Measurements from ENCODE around the gene MYL12A. TPM values are rescaled to one million over a fixed set of nuclear protein-coding genes. Genes with fewer than 3 reads are reported as not detected.

MYL12A gene
- total RNA-seq, 1 experiment from 2014 or later = 284 TPM

DNA sequence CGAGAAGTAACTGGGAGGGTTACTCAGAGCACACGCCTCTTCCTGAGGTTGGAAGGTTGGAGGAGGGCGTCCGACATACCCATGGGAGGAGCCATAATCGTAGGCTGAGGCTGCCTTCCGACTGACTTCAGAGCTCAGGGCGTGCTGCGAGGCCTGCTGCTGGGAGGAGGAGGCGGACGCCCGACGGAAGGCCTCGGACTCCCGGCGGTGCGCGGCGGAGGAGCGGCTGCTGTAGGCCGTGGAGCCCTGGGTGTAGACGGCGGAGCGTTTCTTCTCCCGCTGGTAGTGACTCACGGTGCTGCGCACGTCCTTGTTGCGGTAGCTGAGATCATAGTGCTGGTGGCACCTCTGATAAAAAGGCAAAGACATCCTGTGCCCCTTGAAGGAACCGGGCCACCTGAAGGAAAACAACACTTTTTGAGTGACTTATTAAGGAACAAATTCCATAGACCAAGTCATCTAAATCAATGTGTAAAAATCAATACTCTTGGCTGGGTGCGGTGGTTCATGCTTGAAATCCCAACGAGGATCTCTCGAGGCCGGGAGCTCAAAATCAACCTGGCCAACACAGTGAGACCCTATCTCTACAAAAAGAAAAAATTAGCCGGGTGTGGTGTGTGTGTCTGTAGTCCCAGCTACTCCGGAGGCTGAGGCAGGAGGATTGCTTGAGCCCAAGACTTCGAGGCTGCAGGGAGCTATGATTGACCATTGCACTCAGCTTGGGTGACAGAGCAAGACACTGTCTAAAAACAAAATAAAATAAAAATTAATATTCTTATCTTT lies 32.6 kb upstream of the MYL12A start:
- no peaks in the 10 kb centered on the region for H3K79me1 ChIP-seq (ENCODE audit: insufficient read depth, low read depth, low read length, poor library complexity, severe bottlenecking)
- no peak overlapping the region for H4K91ac ChIP-seq (ENCODE audit: insufficient read length, low read depth, low read length)
- H3K9me3 Mint-ChIP-seq = no peaks in the 10 kb centered on the region
- no peaks in the 10 kb centered on the region for H3K27me3 Mint-ChIP-seq (ENCODE audit: low read depth)
- no peak overlapping the region for H3K9ac ChIP-seq (ENCODE audit: extremely low read depth, insufficient read length, low read length)
- H2BK120ac ChIP-seq (ENCODE audit: low read depth, low read length, poor library complexity, severe bottlenecking) = no peak overlapping the region
- H3K27ac Mint-ChIP-seq = no peak overlapping the region
- H3K4me3 Mint-ChIP-seq = no peak overlapping the region
- no peak overlapping the region for H2BK20ac ChIP-seq (ENCODE audit: low read depth, low read length, poor library complexity, severe bottlenecking)
- no peaks in the 10 kb centered on the region for H3K36me3 Mint-ChIP-seq (ENCODE audit: insufficient read depth in 1 of 3, low read depth in 3 of 3)
- H3K79me2 ChIP-seq (ENCODE audit: insufficient read depth, low read length) = no peaks in the 10 kb centered on the region
- H3K18ac ChIP-seq (ENCODE audit: insufficient read length, low read depth, low read length) = no peak overlapping the region
- H3K4me1 Mint-ChIP-seq = peaks cover 12 to 17% of the 10 kb centered on the region in 2 experiments
- H3K27me3 ChIP-seq (ENCODE audit: insufficient read depth, low read length) = no peaks in the 10 kb centered on the region
- H3K4me1 ChIP-seq (ENCODE audit: insufficient read depth, low read length) = peaks cover 2% of the 10 kb centered on the region; the same call in 1 of the 2 replicates
- no peak overlapping the region for H3K14ac ChIP-seq (ENCODE audit: insufficient read depth, low read length)
- no peak overlapping the region for H3K23ac ChIP-seq (ENCODE audit: insufficient read length, low read depth, low read length)
- H3K27ac ChIP-seq (ENCODE audit: insufficient read length, low read depth, low read length) = no peak overlapping the region
- no CpG with 5 or more reads among the region's 36 CpGs for WGBS (ENCODE audit: extremely low coverage, insufficient read length, low lambda C conversion rate)
- H3K9me3 ChIP-seq (ENCODE audit: control insufficient read depth, low read depth, low read length) = no peaks in the 10 kb centered on the region
- H2AK5ac ChIP-seq (ENCODE audit: insufficient read length, low read length) = no peak overlapping the region
- H3K23me2 ChIP-seq (ENCODE audit: insufficient read length, low read depth, low read length, poor library complexity, severe bottlenecking) = no peaks in the 10 kb centered on the region
- H2AFZ ChIP-seq (ENCODE audit: low read length) = no peak overlapping the region
- DNase-seq = no peak
- H4K8ac ChIP-seq (replicated peaks; ENCODE audit: insufficient read length, low read depth, low read length) = no peak overlapping the region
- H3K56ac ChIP-seq (ENCODE audit: insufficient read length, low read depth, low read length) = no peak overlapping the region
- no peak overlapping the region for H2BK12ac ChIP-seq (ENCODE audit: insufficient read length, low read depth, low read length)
- no peak overlapping the region for H3K4me2 ChIP-seq (ENCODE audit: insufficient read depth, insufficient read length, low read length)
- no peak overlapping the region for H4K5ac ChIP-seq (ENCODE audit: insufficient read length, low read depth, low read length)
- TF ChIP-seq, protein P1, sequence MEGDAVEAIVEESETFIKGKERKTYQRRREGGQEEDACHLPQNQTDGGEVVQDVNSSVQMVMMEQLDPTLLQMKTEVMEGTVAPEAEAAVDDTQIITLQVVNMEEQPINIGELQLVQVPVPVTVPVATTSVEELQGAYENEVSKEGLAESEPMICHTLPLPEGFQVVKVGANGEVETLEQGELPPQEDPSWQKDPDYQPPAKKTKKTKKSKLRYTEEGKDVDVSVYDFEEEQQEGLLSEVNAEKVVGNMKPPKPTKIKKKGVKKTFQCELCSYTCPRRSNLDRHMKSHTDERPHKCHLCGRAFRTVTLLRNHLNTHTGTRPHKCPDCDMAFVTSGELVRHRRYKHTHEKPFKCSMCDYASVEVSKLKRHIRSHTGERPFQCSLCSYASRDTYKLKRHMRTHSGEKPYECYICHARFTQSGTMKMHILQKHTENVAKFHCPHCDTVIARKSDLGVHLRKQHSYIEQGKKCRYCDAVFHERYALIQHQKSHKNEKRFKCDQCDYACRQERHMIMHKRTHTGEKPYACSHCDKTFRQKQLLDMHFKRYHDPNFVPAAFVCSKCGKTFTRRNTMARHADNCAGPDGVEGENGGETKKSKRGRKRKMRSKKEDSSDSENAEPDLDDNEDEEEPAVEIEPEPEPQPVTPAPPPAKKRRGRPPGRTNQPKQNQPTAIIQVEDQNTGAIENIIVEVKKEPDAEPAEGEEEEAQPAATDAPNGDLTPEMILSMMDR (conservative IDR thresholded peaks at IDR 0.05) = no peak
- no peaks in the 10 kb centered on the region for H4K20me1 ChIP-seq (ENCODE audit: control insufficient read depth, insufficient read depth, insufficient read length)
- H3K4ac ChIP-seq (ENCODE audit: low read depth, low read length) = no peak overlapping the region
- no peak overlapping the region for H2BK5ac ChIP-seq (ENCODE audit: insufficient read length, low read length)
- H3T11ph ChIP-seq (ENCODE audit: low read length) = no peak overlapping the region
- no peak overlapping the region for H2BK15ac ChIP-seq (ENCODE audit: low read depth, low read length)
